Activated CD8-positive, alpha-beta memory T cell treated with anti-CD3 and anti-CD28 coated beads, Interleukin-2, amount 50 U/mL, for 1 hour (primary cell): ENCODE data around the gene CILP2.

Experiments
- DNase-seq: peaks from one replicate; pipeline ENCODE4 v3.0.0-alpha.2; 2020; ENCODE audit errors: extremely low read depth

The CILP2 gene

GRCh38 chr19:19528721-19529490 lies 9.2 kb upstream of the CILP2 start, which contains the start of gene YJEFN3:
Gene YJEFN3 (plus strand): TSS chr19:19528911. CDS start chr19:19528933, 22 bp downstream.
- DNase-seq, result no peak

DNA sequence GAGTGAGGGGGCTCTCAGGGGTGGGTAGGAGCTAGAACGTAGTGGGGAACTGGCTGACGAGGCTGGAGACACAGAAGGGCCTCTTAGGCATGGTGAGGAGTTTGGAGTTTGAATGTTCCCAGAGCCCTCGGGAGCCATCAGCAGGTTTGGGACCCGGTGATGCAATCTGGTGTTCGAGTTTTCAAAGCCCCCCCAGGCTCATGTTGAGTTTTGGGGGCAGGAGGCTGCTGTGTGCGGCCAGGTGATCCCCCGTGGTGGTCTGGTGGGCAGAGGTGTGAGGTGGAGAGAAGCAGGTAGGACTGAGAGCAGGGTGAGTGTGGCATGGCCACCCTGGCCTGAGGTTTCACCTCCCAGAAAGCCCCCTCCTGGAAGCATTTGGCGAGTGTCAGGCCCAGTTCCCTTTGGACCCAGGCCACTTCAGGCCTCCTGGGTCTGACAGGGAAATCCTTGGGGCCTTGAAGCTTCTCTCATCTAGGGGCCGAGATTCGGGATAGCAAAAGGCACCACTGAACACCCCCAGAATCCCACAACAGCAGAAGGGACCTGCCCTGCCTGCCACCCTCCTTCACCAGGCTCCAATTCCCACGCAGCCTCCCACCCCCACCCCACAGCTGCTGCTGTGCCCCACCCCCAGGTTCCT lies 8.2 kb upstream of the CILP2 start:
- DNase-seq, result no peak

DNA sequence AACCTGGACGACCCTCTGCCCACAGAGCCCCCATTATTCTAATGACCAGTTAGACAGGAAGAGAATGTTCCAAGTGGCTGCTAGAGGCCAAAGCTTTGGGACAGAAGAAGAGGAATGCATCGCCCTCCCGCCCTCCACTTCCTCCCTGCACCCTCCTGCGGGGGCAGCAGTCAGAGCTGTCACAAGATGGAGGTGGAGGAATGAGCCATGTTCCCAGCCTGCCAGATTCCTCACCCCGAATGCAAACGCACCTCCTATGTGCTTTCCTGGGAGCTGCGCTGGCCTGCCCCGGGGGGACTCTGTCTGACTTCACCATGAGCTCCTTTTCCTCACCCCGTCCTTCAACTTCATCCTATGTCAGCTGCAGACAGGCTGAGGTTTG lies 7.7 kb upstream of the CILP2 start:
- DNase-seq, result no peak

DNA sequence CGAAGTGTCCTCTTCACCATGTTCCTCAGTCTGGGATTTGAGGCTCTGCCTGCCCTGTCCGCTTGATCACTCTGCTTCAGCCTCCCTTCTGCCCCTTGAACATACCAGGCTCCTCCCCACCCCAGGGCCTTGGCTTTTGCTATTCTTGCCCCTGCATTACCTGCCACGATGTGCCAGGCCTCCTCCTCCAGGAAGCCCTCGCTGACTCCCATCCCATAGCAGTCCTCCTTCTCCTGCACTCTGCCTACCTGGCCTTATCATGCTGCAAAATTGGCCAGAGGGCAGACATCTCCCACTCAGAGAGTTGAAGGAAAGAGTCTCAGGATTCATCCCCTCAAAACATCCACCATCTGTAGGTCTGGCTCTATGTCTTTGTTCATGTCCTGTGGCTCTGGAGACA lies 7.2 kb upstream of the CILP2 start:
- no peak for DNase-seq

GRCh38 chr19:19531951-19532805 lies 5.9 kb upstream of the CILP2 start:
- DNase-seq, result peak; percentile 53

GRCh38 chr19:19532806-19533701 lies 5.0 kb upstream of the CILP2 start:
- DNase-seq, result no peak

DNA sequence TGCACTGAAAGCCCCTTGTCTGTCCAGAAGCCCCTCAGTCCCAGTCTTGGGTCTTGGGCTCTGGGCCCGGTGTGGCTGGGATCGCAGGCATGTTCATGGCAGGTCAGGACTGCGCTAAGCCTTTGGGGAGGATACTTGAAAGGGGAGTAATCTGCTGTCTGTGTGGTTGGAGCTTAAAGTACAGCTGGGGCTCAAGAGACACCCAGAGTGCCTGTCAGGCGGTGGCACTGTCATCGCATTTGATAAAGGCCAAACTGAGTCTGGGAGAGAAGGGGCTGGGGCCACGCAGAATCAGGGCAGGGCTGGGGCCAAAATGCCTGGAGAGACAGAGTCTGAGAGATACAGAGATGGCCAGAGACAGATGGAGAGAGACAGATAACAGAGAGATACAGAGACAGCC lies 4.2 kb upstream of the CILP2 start:
- no peak for DNase-seq

DNA sequence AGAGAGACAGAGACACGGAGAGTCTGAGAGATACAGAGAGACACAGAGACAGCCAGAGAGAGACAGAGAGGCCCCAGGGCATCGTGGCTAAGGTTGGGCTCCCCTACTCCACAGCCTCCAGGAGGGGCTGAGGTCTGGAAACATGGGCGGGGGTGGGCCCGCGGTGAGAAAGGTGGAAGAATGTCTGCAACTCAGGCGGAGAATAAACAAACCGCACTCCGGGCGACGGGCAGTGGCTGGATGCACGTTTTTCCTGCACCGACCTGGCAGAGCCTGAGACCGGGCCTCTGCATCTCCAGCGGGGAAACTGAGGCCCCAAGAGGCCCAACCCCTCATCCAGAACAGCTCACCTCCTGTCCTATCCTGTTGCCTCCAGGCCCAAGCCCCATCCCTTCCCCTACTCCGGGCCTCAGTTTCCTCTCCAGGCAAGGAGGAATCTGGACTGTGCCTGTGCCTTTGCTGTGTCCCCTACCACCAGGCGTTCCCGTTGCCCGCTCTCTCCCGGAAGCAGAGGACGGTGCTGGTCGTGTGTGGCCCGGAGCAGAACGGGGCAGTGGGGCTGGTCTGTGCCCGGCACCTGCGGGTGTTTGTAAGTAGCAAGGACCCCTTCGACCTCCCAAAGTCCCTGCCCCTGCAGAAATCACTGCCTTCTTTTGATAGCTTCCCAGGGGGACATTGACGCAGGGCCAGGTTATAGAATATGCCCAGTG lies 3.4 kb upstream of the CILP2 start:
- DNase-seq, result no peak

DNA sequence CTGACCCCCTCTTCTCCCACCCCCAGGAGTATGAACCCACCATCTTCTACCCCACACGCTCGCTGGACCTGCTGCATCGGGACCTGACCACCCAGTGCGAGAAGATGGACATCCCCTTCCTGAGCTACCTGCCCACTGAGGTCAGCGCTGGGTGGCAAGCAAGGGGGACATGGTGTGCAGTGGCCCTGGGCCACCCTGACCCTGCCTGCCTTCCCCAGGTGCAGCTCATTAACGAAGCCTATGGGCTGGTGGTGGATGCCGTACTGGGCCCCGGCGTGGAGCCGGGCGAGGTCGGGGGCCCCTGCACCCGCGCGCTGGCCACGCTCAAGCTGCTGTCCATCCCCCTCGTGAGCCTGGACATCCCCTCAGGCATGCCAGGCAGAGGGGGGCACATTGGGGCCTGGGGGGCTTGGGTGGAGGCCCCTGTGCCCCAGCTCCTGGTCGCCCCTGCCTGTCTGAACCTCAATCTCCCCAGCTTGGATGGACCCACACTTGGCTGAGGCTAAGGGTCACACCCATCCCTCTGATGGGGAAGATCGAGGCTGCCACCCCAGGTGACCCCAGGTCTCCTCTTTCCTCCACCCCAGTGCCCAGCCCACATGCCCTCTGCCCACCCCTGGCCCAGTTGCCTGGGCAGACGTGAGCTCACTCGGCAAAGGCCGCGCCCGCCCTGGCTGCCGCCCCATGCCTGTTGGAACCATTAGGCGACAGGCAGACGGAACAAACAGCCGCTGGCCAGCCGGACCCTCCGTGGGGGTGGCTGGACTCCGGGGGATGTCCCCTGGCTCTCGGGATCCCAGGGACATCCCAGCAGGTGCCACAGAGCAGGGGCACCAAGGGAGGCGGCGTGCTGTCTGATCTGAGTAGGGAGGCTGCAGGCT lies 2.5 kb upstream of the CILP2 start:
- DNase-seq, result no peak

DNA sequence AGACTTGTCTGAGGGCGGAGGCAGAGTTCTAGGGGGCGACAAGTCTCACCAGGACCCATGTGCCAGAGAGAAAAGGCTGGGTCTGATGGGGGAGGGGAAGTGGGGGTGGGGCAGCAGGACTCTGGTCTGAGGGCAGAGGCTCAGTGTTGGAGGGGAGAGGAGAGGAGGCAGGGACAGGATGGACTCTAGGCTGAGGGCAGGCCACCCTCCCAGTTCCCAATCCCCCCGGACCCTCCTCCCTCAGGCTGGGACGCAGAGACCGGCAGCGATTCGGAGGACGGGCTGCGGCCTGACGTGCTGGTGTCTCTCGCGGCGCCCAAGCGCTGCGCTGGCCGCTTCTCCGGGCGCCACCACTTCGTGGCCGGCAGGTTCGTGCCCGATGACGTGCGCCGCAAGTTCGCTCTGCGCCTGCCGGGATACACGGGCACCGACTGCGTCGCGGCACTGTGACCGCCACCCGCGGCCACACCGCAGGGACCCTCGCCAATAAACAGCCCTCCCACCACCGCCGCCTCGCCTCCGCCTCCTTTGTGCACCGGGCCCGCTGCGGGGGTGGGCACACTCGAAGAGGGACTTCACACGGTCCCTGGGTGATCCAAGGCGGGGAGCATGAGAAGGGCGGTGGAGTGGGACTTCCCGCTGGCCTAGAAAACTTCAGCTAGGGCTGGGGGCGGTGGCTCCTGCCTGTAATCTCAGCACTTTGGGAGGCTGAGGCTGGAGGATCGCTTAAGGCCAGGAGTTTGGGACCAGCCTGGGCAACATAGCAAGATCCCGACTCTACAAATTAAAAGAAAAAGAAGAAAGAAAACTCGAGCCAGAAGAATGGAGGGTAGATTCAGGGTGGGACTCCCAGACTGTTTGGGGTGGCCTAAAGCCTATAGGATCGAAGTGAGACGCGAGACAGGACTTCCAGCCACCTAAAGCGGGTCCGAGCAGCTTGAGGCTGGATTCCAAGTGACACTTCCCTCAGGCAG lies 703 bp upstream of the CILP2 start:
- no peak for DNase-seq

DNA sequence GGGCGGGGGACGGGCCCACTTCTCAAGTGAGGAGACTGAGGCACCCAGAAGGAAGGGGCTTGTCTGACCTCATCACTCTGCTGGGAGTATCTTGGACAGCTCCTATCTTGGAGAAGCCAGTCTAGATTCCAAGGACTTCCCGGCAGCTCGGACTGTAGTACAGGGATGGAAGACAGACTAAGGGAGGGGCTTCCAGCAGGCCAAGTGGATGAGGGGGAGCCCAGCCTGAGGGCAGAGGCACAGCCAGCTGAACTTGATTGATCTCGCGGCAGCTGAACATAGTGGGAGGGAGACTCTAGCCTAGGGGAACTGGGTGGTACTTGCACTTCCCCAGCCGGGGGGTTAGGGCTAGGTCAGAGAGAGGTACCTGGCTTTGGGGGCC lies 711 bp downstream of the CILP2 start:
- DNase-seq, result no peak

DNA sequence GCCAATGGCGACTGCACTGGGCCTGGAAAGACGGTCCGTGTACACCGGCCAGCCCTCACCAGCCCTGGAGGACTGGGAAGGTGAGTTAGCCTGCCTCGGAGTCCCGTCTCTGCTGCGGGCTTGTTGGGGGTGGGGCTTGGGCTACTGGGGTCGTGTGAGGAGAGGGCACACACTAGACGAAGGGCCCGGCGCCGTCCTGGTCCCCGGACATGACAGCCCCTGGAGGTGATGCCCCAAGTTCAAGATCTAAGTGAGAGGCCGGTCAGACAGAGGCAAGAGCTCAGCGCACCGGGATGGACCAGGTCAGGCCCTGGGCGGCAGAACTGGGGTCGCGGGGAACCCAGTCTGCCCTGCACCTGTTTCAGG lies 1.6 kb downstream of the CILP2 start:
- no peak for DNase-seq

- peak; percentile 31 for DNase-seq
These were observed 2.1 kb downstream of the CILP2 start for GRCh38 chr19:19540064-19540714.

DNA sequence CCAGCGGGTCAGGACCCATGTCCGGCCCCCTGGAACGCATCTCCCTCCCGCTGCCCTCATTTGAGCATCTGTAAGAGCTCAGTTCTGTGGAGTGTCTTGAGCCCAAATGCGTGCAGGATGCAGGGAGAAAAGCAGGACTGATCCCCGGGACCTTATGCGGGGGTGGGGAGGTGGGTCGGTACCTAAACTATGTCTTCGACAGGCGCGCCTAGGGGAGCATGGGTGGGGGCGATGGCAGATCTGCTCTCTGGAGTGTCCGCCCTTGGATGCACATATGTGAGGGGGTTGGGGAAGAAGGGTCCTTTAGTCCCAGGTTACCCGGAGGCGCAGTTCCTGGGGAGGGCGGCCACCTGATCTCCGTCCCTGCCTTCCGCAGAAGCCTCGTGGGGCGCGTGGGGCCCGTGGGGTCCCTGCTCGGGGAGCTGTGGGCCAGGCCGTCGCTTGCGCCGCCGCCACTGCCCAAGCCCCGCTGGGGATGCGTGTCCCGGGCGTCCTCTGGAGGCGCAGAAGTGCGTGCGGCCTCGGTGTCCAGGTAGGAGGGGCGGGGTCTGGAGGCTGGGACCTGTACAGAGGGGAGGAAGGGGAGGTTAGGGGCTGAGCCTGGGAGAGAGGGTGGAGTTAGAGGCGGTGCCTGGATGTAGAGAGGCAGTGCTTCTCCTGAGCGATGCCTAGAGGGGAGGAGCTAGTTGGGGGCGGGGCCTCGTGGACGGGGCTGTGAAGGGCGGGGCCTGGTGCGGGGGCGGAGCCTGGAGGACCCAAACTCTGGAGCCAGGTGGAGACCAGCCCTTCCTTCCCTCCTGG lies 2.9 kb downstream of the CILP2 start:
- peak; percentile 25 for DNase-seq

GRCh38 chr19:19541616-19542015 lies 3.6 kb downstream of the CILP2 start:
- DNase-seq, result no peak

- DNase-seq, result no peak
These were observed 4.4 kb downstream of the CILP2 start for GRCh38 chr19:19542507-19542906.

GRCh38 chr19:19543101-19543500 lies 5.0 kb downstream of the CILP2 start:
- DNase-seq, result no peak
